HG03469 (cell line): ENCODE measurements around the gene MGAT4A.

Experiments
- ATAC-seq: cut with Tn5 transposase; IDR thresholded peaks from one replicate; pipeline ENCODE4 v1.9.1; 2021; ENCODE audit warnings: mild to moderate bottlenecking, moderate library complexity, moderate number of reproducible peaks; ENCODE audit not compliant: unreplicated experiment

The MGAT4A gene

GRCh38 chr2:98704499-98705332 is 26.2 kb downstream of the MGAT4A start:
- no peak for ATAC-seq

- ATAC-seq: no peak
These were observed 27.2 kb downstream of the MGAT4A start for GRCh38 chr2:98703738-98704137.

- ATAC-seq: no peak
These were observed 27.9 kb downstream of the MGAT4A start for GRCh38 chr2:98702858-98703620.

GRCh38 chr2:98702127-98702802 is 28.7 kb downstream of the MGAT4A start:
- ATAC-seq: no peak

- ATAC-seq: no peak
These were observed 29.7 kb downstream of the MGAT4A start for GRCh38 chr2:98701230-98701629.

GRCh38 chr2:98698896-98699295 is 32.0 kb downstream of the MGAT4A start:
- ATAC-seq: no peak

- no peak for ATAC-seq
These were observed 33.1 kb downstream of the MGAT4A start for GRCh38 chr2:98697651-98698337.

GRCh38 chr2:98696200-98696599 is 34.7 kb downstream of the MGAT4A start:
- no peak for ATAC-seq

- no peak for ATAC-seq
These were observed 35.7 kb downstream of the MGAT4A start for GRCh38 chr2:98695255-98695654.

- no peak for ATAC-seq
These were observed 37.5 kb downstream of the MGAT4A start for GRCh38 chr2:98693477-98693876.

- no peak for ATAC-seq
These were observed 38.6 kb downstream of the MGAT4A start for GRCh38 chr2:98692090-98693054.

- ATAC-seq: no peak
These were observed 39.6 kb downstream of the MGAT4A start for GRCh38 chr2:98691303-98691702.

GRCh38 chr2:98685930-98686887 is 44.7 kb downstream of the MGAT4A start:
- ATAC-seq: no peak

- no peak for ATAC-seq
These were observed 47.2 kb downstream of the MGAT4A start for GRCh38 chr2:98683728-98684127.

GRCh38 chr2:98676742-98677141 is 54.2 kb downstream of the MGAT4A start:
- no peak for ATAC-seq

GRCh38 chr2:98674233-98674964 is 56.5 kb downstream of the MGAT4A start:
- no peak for ATAC-seq

GRCh38 chr2:98669675-98670074 is 61.3 kb downstream of the MGAT4A start:
- ATAC-seq: no peak

GRCh38 chr2:98665677-98666076 is 65.3 kb downstream of the MGAT4A start:
- no peak for ATAC-seq
